HG03342 (cell line): ENCODE results near the gene KIF5C.

Source experiments
- ATAC-seq: cut with Tn5 transposase; IDR thresholded peaks from one replicate; pipeline ENCODE4 v1.9.1; 2021; ENCODE audit warnings: mild to moderate bottlenecking, moderate library complexity; ENCODE audit not compliant: unreplicated experiment

KIF5C gene

GRCh38 chr2:148887350-148888002 is 12.4 kb downstream of the KIF5C start:
- ATAC-seq, result no peak

GRCh38 chr2:148888003-148888501 is 13.0 kb downstream of the KIF5C start:
- ATAC-seq, result no peak

GRCh38 chr2:148888986-148889385 is 14.0 kb downstream of the KIF5C start:
- no peak for ATAC-seq

- ATAC-seq, result no peak
Observed at GRCh38 chr2:148893906-148894305, 18.9 kb downstream of the KIF5C start.

- no peak for ATAC-seq
Observed at GRCh38 chr2:148896136-148896535, 21.1 kb downstream of the KIF5C start.

- ATAC-seq, result no peak
Observed at GRCh38 chr2:148899638-148900318, 24.8 kb downstream of the KIF5C start.

- ATAC-seq, result no peak
Observed at GRCh38 chr2:148900350-148900837, 25.4 kb downstream of the KIF5C start.

- no peak for ATAC-seq
Observed at GRCh38 chr2:148901142-148901541, 26.1 kb downstream of the KIF5C start.

- ATAC-seq, result no peak
Observed at GRCh38 chr2:148902798-148903197, 27.8 kb downstream of the KIF5C start.

GRCh38 chr2:148903294-148903693 is 28.3 kb downstream of the KIF5C start:
- no peak for ATAC-seq

GRCh38 chr2:148903979-148904378 is 29.0 kb downstream of the KIF5C start:
- no peak for ATAC-seq

GRCh38 chr2:148906124-148906523 is 31.1 kb downstream of the KIF5C start:
- no peak for ATAC-seq

- ATAC-seq, result peak; percentile 51
Observed at GRCh38 chr2:148907085-148907785, 32.2 kb downstream of the KIF5C start.

- no peak for ATAC-seq
Observed at GRCh38 chr2:148909114-148909513, 34.1 kb downstream of the KIF5C start.

- ATAC-seq, result no peak
Observed at GRCh38 chr2:148913061-148913460, 38.0 kb downstream of the KIF5C start.

GRCh38 chr2:148913492-148913891 is 38.5 kb downstream of the KIF5C start:
- no peak for ATAC-seq

- ATAC-seq, result no peak
Observed at GRCh38 chr2:148914463-148914862, 39.4 kb downstream of the KIF5C start.

GRCh38 chr2:148917431-148917830 is 42.4 kb downstream of the KIF5C start:
- ATAC-seq, result peak; percentile 78

- ATAC-seq, result no peak
Observed at GRCh38 chr2:148918554-148918953, 43.5 kb downstream of the KIF5C start.

GRCh38 chr2:148920559-148920958 is 45.5 kb downstream of the KIF5C start:
- ATAC-seq, result no peak

GRCh38 chr2:148922062-148922461 is 47.0 kb downstream of the KIF5C start:
- no peak for ATAC-seq
